Hippocampal formation (tissue), 2 donors: ENCODE measurements around the gene ANK2.

ENCODE experiments used
- DNase-seq, 2 donors: peaks; one replicate each; lab custom pipeline; 2025; lab: John Stamatoyannopoulos, UW

ANK2 gene

GRCh38 chr4:113094331-113094730 is 44.9 kb downstream of the ANK2 start:
- DNase-seq = no peak

- peak in 1 of 2 donors; percentile 38 for DNase-seq
Observed at GRCh38 chr4:113094802-113095201, 45.3 kb downstream of the ANK2 start.

GRCh38 chr4:113101669-113102068 is 52.2 kb downstream of the ANK2 start:
- no peak for DNase-seq

- DNase-seq = no peak
Observed at GRCh38 chr4:113103556-113103955, 54.1 kb downstream of the ANK2 start.

GRCh38 chr4:113106108-113106507 is 56.7 kb downstream of the ANK2 start:
- peak in 1 of 2 donors; percentile 73 for DNase-seq

- DNase-seq = no peak
Observed at GRCh38 chr4:113109106-113109718, 59.8 kb downstream of the ANK2 start.

GRCh38 chr4:113112338-113112978 is 63.0 kb downstream of the ANK2 start:
- no peak for DNase-seq

GRCh38 chr4:113113151-113113550 is 63.7 kb downstream of the ANK2 start:
- no peak for DNase-seq

GRCh38 chr4:113114884-113115283 is 65.4 kb downstream of the ANK2 start:
- no peak for DNase-seq

GRCh38 chr4:113116414-113117357 is 67.2 kb downstream of the ANK2 start:
- DNase-seq = peak; percentile 24 to 45

GRCh38 chr4:113117358-113117702 is 67.9 kb downstream of the ANK2 start:
- DNase-seq = no peak

- no peak for DNase-seq
Observed at GRCh38 chr4:113122066-113122465, 72.6 kb downstream of the ANK2 start.

GRCh38 chr4:113125418-113125817 is 76.0 kb downstream of the ANK2 start:
- no peak for DNase-seq

GRCh38 chr4:113131136-113131535 is 81.7 kb downstream of the ANK2 start:
- DNase-seq = no peak

GRCh38 chr4:113131621-113132020 is 82.2 kb downstream of the ANK2 start:
- DNase-seq = no peak

GRCh38 chr4:113141901-113142346 is 92.5 kb downstream of the ANK2 start:
- peak in 1 of 2 donors; percentile 58 for DNase-seq

- no peak for DNase-seq
Observed at GRCh38 chr4:113142351-113142750, 92.9 kb downstream of the ANK2 start.

- no peak for DNase-seq
Observed at GRCh38 chr4:113144091-113144490, 94.6 kb downstream of the ANK2 start.

GRCh38 chr4:113145147-113145518 is 95.7 kb downstream of the ANK2 start:
- no peak for DNase-seq

GRCh38 chr4:113145519-113146291 is 96.3 kb downstream of the ANK2 start:
- peak in 1 of 2 donors; percentile 7 for DNase-seq

- DNase-seq = no peak
Observed at GRCh38 chr4:113146876-113147358, 97.5 kb downstream of the ANK2 start.
